ENCODE measurements around the gene CDH3. TPM values are rescaled to one million over a fixed set of nuclear protein-coding genes. Genes with fewer than 3 reads are reported as not detected.

The CDH3 gene
- polyA plus RNA-seq, 1 experiment: 1.1 TPM

DNA sequence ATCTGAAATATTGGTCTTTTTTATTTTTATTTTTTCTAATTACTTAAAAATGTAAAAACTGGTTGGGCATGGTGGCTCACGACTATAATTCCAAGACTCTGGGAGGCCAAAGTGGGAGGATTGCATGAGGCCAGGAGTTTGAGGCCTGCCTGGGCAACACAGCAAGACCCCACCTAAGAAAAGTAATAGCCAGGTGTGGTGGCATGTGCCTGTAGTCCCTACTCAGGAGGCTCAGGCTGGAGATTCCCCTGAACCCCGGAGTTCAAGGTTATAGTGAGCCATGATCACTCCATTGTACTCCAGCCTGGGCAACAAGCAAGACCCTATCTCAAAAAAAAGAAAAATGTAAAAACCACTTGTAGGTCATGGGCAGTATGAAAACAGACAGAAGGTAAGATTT is 36.8 kb upstream of the CDH3 start:
- Histone ChIP-seq H3K4me3 (ENCODE audit: low read depth, low read length) (no peak overlapping the region), H3K36me3 (ENCODE audit: control insufficient read depth, insufficient read depth, low read length) (no peaks in the 10 kb centered on the region), H3K27me3 (ENCODE audit: control insufficient read depth, insufficient read depth, low read length) (no peaks in the 10 kb centered on the region)
- TF ChIP-seq, protein P1, sequence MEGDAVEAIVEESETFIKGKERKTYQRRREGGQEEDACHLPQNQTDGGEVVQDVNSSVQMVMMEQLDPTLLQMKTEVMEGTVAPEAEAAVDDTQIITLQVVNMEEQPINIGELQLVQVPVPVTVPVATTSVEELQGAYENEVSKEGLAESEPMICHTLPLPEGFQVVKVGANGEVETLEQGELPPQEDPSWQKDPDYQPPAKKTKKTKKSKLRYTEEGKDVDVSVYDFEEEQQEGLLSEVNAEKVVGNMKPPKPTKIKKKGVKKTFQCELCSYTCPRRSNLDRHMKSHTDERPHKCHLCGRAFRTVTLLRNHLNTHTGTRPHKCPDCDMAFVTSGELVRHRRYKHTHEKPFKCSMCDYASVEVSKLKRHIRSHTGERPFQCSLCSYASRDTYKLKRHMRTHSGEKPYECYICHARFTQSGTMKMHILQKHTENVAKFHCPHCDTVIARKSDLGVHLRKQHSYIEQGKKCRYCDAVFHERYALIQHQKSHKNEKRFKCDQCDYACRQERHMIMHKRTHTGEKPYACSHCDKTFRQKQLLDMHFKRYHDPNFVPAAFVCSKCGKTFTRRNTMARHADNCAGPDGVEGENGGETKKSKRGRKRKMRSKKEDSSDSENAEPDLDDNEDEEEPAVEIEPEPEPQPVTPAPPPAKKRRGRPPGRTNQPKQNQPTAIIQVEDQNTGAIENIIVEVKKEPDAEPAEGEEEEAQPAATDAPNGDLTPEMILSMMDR (IDR thresholded peaks at IDR 0.05; ENCODE audit: insufficient read depth, low read depth, low read length): no peak
- ChIA-PET CTCF (no interaction called here), POLR2A (no interaction called here)
- no peak for DNase-seq (ENCODE audit: low read depth)

DNA sequence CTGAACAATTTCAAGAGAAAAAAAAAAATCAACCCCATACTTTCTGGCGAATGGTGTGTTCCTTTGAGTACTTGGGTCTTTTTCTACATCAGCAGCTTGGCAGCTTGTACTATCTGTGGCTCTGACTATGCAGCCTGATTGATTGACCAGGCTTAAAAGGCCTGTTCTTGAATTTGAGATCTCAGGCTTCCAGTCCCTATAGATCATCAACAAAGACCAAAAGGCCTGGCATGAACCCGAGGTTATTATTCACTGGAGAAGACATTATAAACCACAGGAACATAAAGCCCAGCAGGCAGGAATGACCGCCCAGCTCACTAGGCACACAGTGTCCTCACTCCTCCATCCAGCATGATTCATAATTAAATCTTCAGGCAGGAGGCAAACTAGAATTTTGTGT is 32.1 kb upstream of the CDH3 start:
- CTCF ChIA-PET: interaction anchor here (1.0 kb wide), 1 partner anchor 23 kb away, joined by 4 read pairs; no protein-coding TSS in a partner anchor
- DNase-seq (ENCODE audit: low read depth): no peak
- H3K4me3 ChIP-seq (ENCODE audit: low read depth, low read length): no peak overlapping the region
- H3K36me3 ChIP-seq (ENCODE audit: control insufficient read depth, insufficient read depth, low read length): no peaks in the 10 kb centered on the region
- TF ChIP-seq, protein P1 (IDR thresholded peaks at IDR 0.05; ENCODE audit: insufficient read depth, low read depth, low read length): no peak
- POLR2A ChIA-PET: no interaction called here
- H3K27me3 ChIP-seq (ENCODE audit: control insufficient read depth, insufficient read depth, low read length): peaks cover 5% of the 10 kb centered on the region; the same call in 1 of the 2 replicates

DNA sequence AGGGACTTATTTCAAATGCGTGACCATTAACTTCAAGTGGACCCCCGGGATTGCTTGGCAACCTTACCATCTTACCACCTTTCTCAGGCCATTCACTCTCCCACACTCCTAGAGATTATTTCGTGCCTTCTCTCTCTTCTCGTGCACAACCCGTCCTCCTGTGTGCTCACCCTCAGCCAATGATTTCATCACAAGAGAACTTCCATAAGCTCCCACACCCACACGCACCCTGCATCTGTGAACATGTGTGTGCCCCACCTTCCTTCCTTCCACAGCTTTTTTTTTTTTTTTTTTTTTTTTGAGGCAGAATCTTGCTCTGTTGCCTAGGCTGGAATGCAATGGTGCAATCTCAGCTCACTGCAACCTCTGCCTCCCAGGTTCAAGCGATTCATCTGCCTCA is 27.4 kb upstream of the CDH3 start:
- CTCF ChIA-PET: no interaction called here
- Histone ChIP-seq H3K27me3 (ENCODE audit: control insufficient read depth, insufficient read depth, low read length) (peaks cover 5% of the 10 kb centered on the region; the same call in 1 of the 2 replicates), H3K4me3 (ENCODE audit: low read depth, low read length) (no peak overlapping the region), H3K36me3 (ENCODE audit: control insufficient read depth, insufficient read depth, low read length) (no peaks in the 10 kb centered on the region)
- POLR2A ChIA-PET: no interaction called here
- DNase-seq (ENCODE audit: low read depth): no peak
- TF ChIP-seq, protein P1 (IDR thresholded peaks at IDR 0.05; ENCODE audit: insufficient read depth, low read depth, low read length): no peak

DNA sequence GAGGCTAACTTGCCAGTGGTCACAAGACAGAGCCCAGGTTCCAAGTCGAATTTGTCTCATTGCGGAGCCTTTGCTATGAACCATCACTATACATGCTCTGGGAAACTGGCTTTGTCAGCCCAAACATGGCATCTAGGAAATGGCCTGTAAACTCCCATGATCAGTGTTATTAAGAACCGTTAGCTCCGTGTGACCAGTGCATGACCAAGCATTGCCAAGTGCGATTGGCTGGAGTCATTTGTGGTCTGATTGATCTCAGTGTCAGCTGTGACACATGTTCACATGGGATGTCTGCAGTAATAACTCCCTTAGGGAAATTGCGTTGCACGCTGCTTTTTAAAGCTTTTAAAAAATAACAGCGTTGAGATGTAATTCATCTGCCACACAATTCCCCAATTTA is 18.6 kb upstream of the CDH3 start:
- TF ChIP-seq, protein P1 (IDR thresholded peaks at IDR 0.05; ENCODE audit: insufficient read depth, low read depth, low read length): no peak
- Histone ChIP-seq H3K36me3 (ENCODE audit: control insufficient read depth, insufficient read depth, low read length) (no peaks in the 10 kb centered on the region), H3K4me3 (ENCODE audit: low read depth, low read length) (no peak overlapping the region), H3K27me3 (ENCODE audit: control insufficient read depth, insufficient read depth, low read length) (no peaks in the 10 kb centered on the region)
- POLR2A ChIA-PET: no interaction called here
- CTCF ChIA-PET: no interaction called here
- DNase-seq (ENCODE audit: low read depth): no peak

DNA sequence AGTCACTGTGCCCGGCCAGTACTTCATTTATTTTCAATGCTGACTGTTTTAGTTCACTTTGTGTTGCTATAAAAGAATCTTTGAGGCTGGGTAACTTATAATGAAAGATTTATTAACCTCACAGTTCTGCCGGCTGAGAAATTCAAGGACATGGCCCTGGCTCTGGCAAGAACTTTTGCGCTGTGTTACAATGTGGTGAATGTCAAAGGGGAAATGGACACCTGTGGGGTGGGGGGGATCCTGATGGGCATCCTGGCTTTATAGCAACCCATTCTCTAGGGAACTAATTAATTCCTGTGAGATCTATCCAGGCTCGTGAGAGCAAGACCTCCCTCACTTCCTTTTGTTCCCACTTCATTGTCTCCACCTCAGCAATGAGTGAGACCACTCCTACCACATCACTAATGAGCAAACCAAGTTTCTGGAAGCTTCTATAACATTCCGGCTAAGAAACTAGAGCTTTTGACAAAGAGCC is 17.1 kb upstream of the CDH3 start:
- Histone ChIP-seq H3K36me3 (ENCODE audit: control insufficient read depth, insufficient read depth, low read length) (no peaks in the 10 kb centered on the region), H3K27me3 (ENCODE audit: control insufficient read depth, insufficient read depth, low read length) (no peaks in the 10 kb centered on the region), H3K4me3 (ENCODE audit: low read depth, low read length) (no peak overlapping the region)
- DNase-seq (ENCODE audit: low read depth): peak; percentile 37
- ChIA-PET CTCF (no interaction called here), POLR2A (no interaction called here)
- TF ChIP-seq, protein P1 (IDR thresholded peaks at IDR 0.05; ENCODE audit: insufficient read depth, low read depth, low read length): no peak
